WTC11 (cell line): Measurements from ENCODE around the gene SNX30. TPM values are rescaled to one million over a fixed set of nuclear protein-coding genes. Genes with fewer than 3 reads are reported as not detected.

Source experiments
- ATAC-seq: fragments of 200-7000 bp; cut with Tn5 transposase; 2 replicates; pipeline ENCODE4 v1.10.0; 2021; ENCODE audit warnings: mild to moderate bottlenecking, moderate library complexity
- CTCF ChIA-PET: fragments of 300-600 bp; sonication (Branson Sonifier 250); formaldehyde crosslinking; loops from one replicate; lab custom pipeline; 2021; ENCODE audit warnings: antibody characterized with exemption; lab: Charles Lee
- POLR2A ChIA-PET: fragments of 350-600 bp; sonication (Branson Sonifier 250); formaldehyde crosslinking; loops from one replicate; lab custom pipeline; 2021; ENCODE audit warnings: antibody characterized with exemption; lab: Charles Lee
- DNase-seq: peaks from one replicate; pipeline ENCODE4 v3.0.0; 2021; ENCODE audit warnings: low spot score
- H3K27ac Mint-ChIP-seq: 2 replicates; pipeline ENCODE4 v1.8.0; 2021; ENCODE audit warnings: mixed read lengths
- H3K27me3 Mint-ChIP-seq: 2 replicates; pipeline ENCODE4 v1.8.0; 2021; ENCODE audit warnings: low read depth, mild to moderate bottlenecking, moderate library complexity, mixed read lengths
- H3K36me3 Mint-ChIP-seq: 2 replicates; pipeline ENCODE4 v1.8.0; 2021; ENCODE audit warnings: mixed read lengths
- H3K4me1 Mint-ChIP-seq: 2 replicates; pipeline ENCODE4 v1.8.0; 2022; ENCODE audit warnings: mixed read lengths
- H3K4me3 Mint-ChIP-seq: 2 replicates; pipeline ENCODE4 v1.8.0; 2021; ENCODE audit warnings: mild to moderate bottlenecking, moderate library complexity, mixed read lengths
- H3K9me3 Mint-ChIP-seq: 2 replicates; pipeline ENCODE4 v1.8.0; 2021; ENCODE audit warnings: mixed read lengths
- ARID4B ChIP-seq: sonication (generic); formaldehyde crosslinking; IDR thresholded peaks from 2 replicates; pipeline ENCODE4 v1.8.0; 2023; ENCODE audit warnings: missing genetic modification reagents, mild to moderate bottlenecking, borderline replicate concordance
- CREM ChIP-seq: sonication (generic); formaldehyde crosslinking; IDR thresholded peaks from 2 replicates; pipeline ENCODE4 v1.8.1; 2022; ENCODE audit warnings: mild to moderate bottlenecking, missing genetic modification reagents, moderate library complexity
- CTCF ChIP-seq: fragments of 200-600 bp; IDR thresholded peaks from 2 replicates; pipeline ENCODE4 v1.8.0; 2022; ENCODE audit warnings: antibody characterized with exemption
- E2F1 ChIP-seq: sonication (generic); formaldehyde crosslinking; IDR thresholded peaks from 2 replicates; pipeline ENCODE4 v1.8.0; 2022; ENCODE audit warnings: mild to moderate bottlenecking, missing genetic modification reagents
- IRF2 ChIP-seq: sonication (generic); formaldehyde crosslinking; IDR thresholded peaks from 2 replicates; pipeline ENCODE4 v1.8.0; 2022; ENCODE audit warnings: low read depth, missing genetic modification reagents, borderline replicate concordance
- JUN ChIP-seq: sonication (generic); formaldehyde crosslinking; IDR thresholded peaks from 2 replicates; pipeline ENCODE4 v1.8.0; 2023; ENCODE audit warnings: mild to moderate bottlenecking, missing genetic modification reagents
- KAT7 ChIP-seq: sonication (generic); formaldehyde crosslinking; IDR thresholded peaks from 2 replicates; pipeline ENCODE4 v1.8.1; 2023; ENCODE audit warnings: missing genetic modification reagents, mild to moderate bottlenecking, borderline replicate concordance
- MAX ChIP-seq: sonication (generic); formaldehyde crosslinking; IDR thresholded peaks from 2 replicates; pipeline ENCODE4 v1.8.0; 2022; ENCODE audit warnings: mild to moderate bottlenecking, missing genetic modification reagents
- SMAD4 ChIP-seq: sonication (generic); formaldehyde crosslinking; IDR thresholded peaks from 2 replicates; pipeline ENCODE4 v1.8.0; 2022; ENCODE audit warnings: mild to moderate bottlenecking, missing genetic modification reagents
- ZBTB43 ChIP-seq: sonication (generic); formaldehyde crosslinking; IDR thresholded peaks from 2 replicates; pipeline ENCODE4 v1.8.1; 2023; ENCODE audit warnings: mild to moderate bottlenecking, missing genetic modification reagents
- ZMAT4 ChIP-seq: fragments of 250-450 bp; sonication (Bioruptor Pico); IDR thresholded peaks from 2 replicates; pipeline ENCODE4 v1.9.0; 2021; ENCODE audit warnings: mild to moderate bottlenecking
- ZNF138 ChIP-seq: sonication (generic); formaldehyde crosslinking; conservative IDR thresholded peaks from 2 replicates; pipeline ENCODE4 v1.8.1; 2022; ENCODE audit warnings: mild to moderate bottlenecking, moderate library complexity, missing genetic modification reagents
- ZNF416 ChIP-seq: fragments of 250-450 bp; sonication (Bioruptor Pico); IDR thresholded peaks from 2 replicates; pipeline ENCODE4 v1.9.0; 2021; ENCODE audit warnings: mild to moderate bottlenecking, inconsistent platforms
- ZNF512 ChIP-seq: sonication (generic); formaldehyde crosslinking; IDR thresholded peaks from 2 replicates; pipeline ENCODE4 v1.8.1; 2022; ENCODE audit warnings: missing genetic modification reagents, borderline replicate concordance
- ZNF532 ChIP-seq: fragments of 250-450 bp; sonication (Bioruptor Pico); IDR thresholded peaks from 2 replicates; pipeline ENCODE4 v1.9.0; 2021; ENCODE audit warnings: mild to moderate bottlenecking, borderline replicate concordance
- ZSCAN18 ChIP-seq: fragments of 250-450 bp; sonication (Bioruptor Pico); IDR thresholded peaks from 2 replicates; pipeline ENCODE4 v2.1.2; 2022; ENCODE audit warnings: mild to moderate bottlenecking, moderate library complexity
- total RNA-seq: library from RNA; stranded (reverse); gene quantifications from 3 replicates; pipeline ENCODE4 v1.2.3, GENCODE V29; 2021

Gene SNX30
- total RNA-seq, 1 experiment from 2014 or later, result 13.4 TPM

GRCh38 chr9:112838342-112838741, 87.8 kb downstream of the SNX30 start:
- Mint-ChIP-seq H3K9me3 (no peaks in the 10 kb centered on the region), H3K36me3 (peaks cover 29% of the 10 kb centered on the region), H3K4me3 (no peak overlapping the region), H3K4me1 (peaks cover 10% of the 10 kb centered on the region), H3K27me3 (no peaks in the 10 kb centered on the region), H3K27ac (no peak overlapping the region)
- DNase-seq (no peak), ATAC-seq (no peak)
- ChIA-PET POLR2A (no interaction called here), CTCF (no interaction called here)
- TF ChIP-seq MAX (CRISPR knock-in tag) (no peak), ZNF532 (no peak)

GRCh38 chr9:112839331-112839730, 88.8 kb downstream of the SNX30 start:
- ChIA-PET CTCF (interaction anchor here (1.5 kb wide), 1 partner anchor 48 kb away, joined by 3 read pairs; no protein-coding TSS in a partner anchor), POLR2A (no interaction called here)
- Mint-ChIP-seq H3K27me3 (no peaks in the 10 kb centered on the region), H3K27ac (no peak overlapping the region), H3K4me1 (peaks cover 14% of the 10 kb centered on the region), H3K4me3 (no peak overlapping the region), H3K36me3 (peaks cover 29% of the 10 kb centered on the region), H3K9me3 (no peaks in the 10 kb centered on the region)
- DNase-seq, result no peak
- ATAC-seq, result no peak
- no peak for TF ChIP-seq SMAD4 (CRISPR knock-in tag)
- TF ChIP-seq JUN, result no peak
- no peak for TF ChIP-seq ZNF416 (CRISPR knock-in tag)
- TF ChIP-seq CTCF, result no peak
- no peak for TF ChIP-seq CREM
- no peak for TF ChIP-seq ARID4B (CRISPR knock-in tag)
- no peak for TF ChIP-seq KAT7 (CRISPR knock-in tag)
- TF ChIP-seq ZNF138 (CRISPR knock-in tag), result no peak
- no peak for TF ChIP-seq ZMAT4 (CRISPR knock-in tag)
- no peak for TF ChIP-seq ZSCAN18 (CRISPR knock-in tag)
- no peak for TF ChIP-seq ZBTB43 (CRISPR knock-in tag)
- TF ChIP-seq IRF2 (CRISPR knock-in tag), result no peak
- TF ChIP-seq E2F1 (CRISPR knock-in tag), result no peak
- TF ChIP-seq ZNF512 (CRISPR knock-in tag), result no peak
